Hepatocyte (in vitro differentiated cells): ENCODE data around the gene DOP1A. TPM values are rescaled to one million over a fixed set of nuclear protein-coding genes. Genes with fewer than 3 reads are reported as not detected.

Experiments
- DNase-seq: peaks from one replicate; pipeline ENCODE4 v3.0.0-alpha.2; 2016; ENCODE audit warnings: low spot score
- H2AFZ ChIP-seq: fragments of 200-600 bp; sonication (generic); 2 replicates; pipeline ENCODE4 v1.6.0; 2016; ENCODE audit warnings: antibody characterized with exemption, mild to moderate bottlenecking
- H3K27ac ChIP-seq: fragments of 200-600 bp; sonication (generic); 2 replicates; pipeline ENCODE4 v1.5.1; 2016; ENCODE audit warnings: mild to moderate bottlenecking
- H3K27me3 ChIP-seq: fragments of 200-600 bp; sonication (generic); 2 replicates; pipeline ENCODE4 v1.6.1; 2016
- H3K36me3 ChIP-seq: fragments of 200-600 bp; sonication (generic); replicated peaks from 2 replicates; pipeline ENCODE4 v1.5.1; 2016; ENCODE audit warnings: low read depth; ENCODE audit not compliant: insufficient read depth
- H3K4me1 ChIP-seq: fragments of 200-600 bp; sonication (generic); 2 replicates; pipeline ENCODE4 v1.5.1; 2016; ENCODE audit warnings: mild to moderate bottlenecking, moderate library complexity; ENCODE audit not compliant: insufficient read depth
- H3K4me2 ChIP-seq: fragments of 200-600 bp; sonication (generic); 2 replicates; pipeline ENCODE4 v1.6.0; 2016
- H3K4me3 ChIP-seq: fragments of 200-600 bp; sonication (generic); 2 replicates; pipeline ENCODE4 v1.5.1; 2016; ENCODE audit warnings: mild to moderate bottlenecking
- H3K79me2 ChIP-seq: fragments of 200-600 bp; sonication (generic); 2 replicates; pipeline ENCODE4 v1.6.0; 2017; ENCODE audit warnings: mild to moderate bottlenecking
- H3K9me2 ChIP-seq: fragments of 200-600 bp; sonication (generic); replicated peaks from 2 replicates; pipeline ENCODE4 v1.6.0; 2017; ENCODE audit warnings: mild to moderate bottlenecking; ENCODE audit not compliant: insufficient read depth
- H3K9me3 ChIP-seq: fragments of 200-600 bp; sonication (generic); 2 replicates; pipeline ENCODE4 v1.5.1; 2016; ENCODE audit warnings: low read depth, mild to moderate bottlenecking
- H4K20me1 ChIP-seq: fragments of 200-600 bp; sonication (generic); 2 replicates; pipeline ENCODE4 v1.6.0; 2016; ENCODE audit warnings: mild to moderate bottlenecking; ENCODE audit not compliant: insufficient read depth, poor library complexity, severe bottlenecking
- EZH2 ChIP-seq: fragments of 200-600 bp; sonication (generic); IDR thresholded peaks from 2 replicates; pipeline ENCODE4 v1.6.1; 2016; ENCODE audit warnings: antibody characterized with exemption, mild to moderate bottlenecking, borderline replicate concordance
- EZH2phosphoT487 ChIP-seq: fragments of 200-600 bp; sonication (generic); IDR thresholded peaks from one replicate; pipeline ENCODE4 v1.6.1; 2018; ENCODE audit warnings: antibody characterized with exemption, mild to moderate bottlenecking, low read depth, moderate library complexity; ENCODE audit not compliant: unreplicated experiment, severe bottlenecking
- WGBS: methylation state at CpG from one replicate; pipeline ENCODE4 v1.1.6; 2016; ENCODE audit warnings: low lambda C conversion rate; ENCODE audit errors: missing lambda C conversion rate; 5-methylcytosine and 5-hydroxymethylcytosine counted together
- polyA plus RNA-seq: library from polyadenylated mRNA; unstranded; fragments of >200 nt; fragmentation: Nextera tagmentation; extraction: Ambion mirVana; gene quantifications from 2 replicates; pipeline ENCODE4 v1.2.1, GENCODE V29; 2016
- total RNA-seq: library from RNA; depleted of rRNA; stranded (reverse); fragments of >200 nt; gene quantifications from 2 replicates; pipeline ENCODE4 v1.2.3, GENCODE V29; 2014
- TF ChIP-seq, protein P1 (sequence below): fragments of 200-600 bp; sonication (generic); IDR thresholded peaks from 2 replicates; pipeline ENCODE4 v1.5.1; 2016; ENCODE audit warnings: antibody characterized with exemption, mild to moderate bottlenecking; ENCODE audit not compliant: poor library complexity

Gene DOP1A
- total and polyA plus RNA-seq, 2 experiments from 2014 or later, result 3.6 to 34.5 TPM

DNA sequence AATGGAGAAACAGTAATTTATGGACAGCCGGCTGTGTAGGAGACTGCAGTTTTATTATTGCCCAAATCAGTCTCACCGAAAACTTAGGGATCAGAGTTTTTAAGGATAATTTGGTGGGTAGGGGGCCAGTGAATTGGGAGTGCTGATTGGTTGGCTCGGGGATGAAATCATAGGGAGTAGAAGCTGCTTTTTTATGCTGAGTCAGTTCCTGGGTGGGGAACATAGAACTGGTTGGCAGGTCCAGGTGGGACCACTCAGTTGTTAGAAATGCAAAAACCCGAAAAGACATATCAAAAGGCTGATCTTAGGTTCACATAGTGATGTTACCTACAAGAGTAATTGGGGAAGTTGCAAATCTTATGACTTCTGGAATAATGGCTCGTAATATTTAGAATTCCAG lies 59.3 kb downstream of the DOP1A start:
- DNase-seq, result no peak
- WGBS, result 93% methylated on average over 5 of the region's 5 CpGs
- H3K4me3 ChIP-seq, result no peak overlapping the region
- TF ChIP-seq EZH2phosphoT487, result no peak
- no peak for TF ChIP-seq EZH2
- TF ChIP-seq, protein P1, sequence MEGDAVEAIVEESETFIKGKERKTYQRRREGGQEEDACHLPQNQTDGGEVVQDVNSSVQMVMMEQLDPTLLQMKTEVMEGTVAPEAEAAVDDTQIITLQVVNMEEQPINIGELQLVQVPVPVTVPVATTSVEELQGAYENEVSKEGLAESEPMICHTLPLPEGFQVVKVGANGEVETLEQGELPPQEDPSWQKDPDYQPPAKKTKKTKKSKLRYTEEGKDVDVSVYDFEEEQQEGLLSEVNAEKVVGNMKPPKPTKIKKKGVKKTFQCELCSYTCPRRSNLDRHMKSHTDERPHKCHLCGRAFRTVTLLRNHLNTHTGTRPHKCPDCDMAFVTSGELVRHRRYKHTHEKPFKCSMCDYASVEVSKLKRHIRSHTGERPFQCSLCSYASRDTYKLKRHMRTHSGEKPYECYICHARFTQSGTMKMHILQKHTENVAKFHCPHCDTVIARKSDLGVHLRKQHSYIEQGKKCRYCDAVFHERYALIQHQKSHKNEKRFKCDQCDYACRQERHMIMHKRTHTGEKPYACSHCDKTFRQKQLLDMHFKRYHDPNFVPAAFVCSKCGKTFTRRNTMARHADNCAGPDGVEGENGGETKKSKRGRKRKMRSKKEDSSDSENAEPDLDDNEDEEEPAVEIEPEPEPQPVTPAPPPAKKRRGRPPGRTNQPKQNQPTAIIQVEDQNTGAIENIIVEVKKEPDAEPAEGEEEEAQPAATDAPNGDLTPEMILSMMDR, result no peak
- no peaks in the 10 kb centered on the region for H3K36me3 ChIP-seq
- H3K79me2 ChIP-seq, result no peaks in the 10 kb centered on the region
- H3K27ac ChIP-seq, result no peak overlapping the region
- H3K27me3 ChIP-seq, result no peaks in the 10 kb centered on the region
- H3K9me3 ChIP-seq, result no peaks in the 10 kb centered on the region
- no peaks in the 10 kb centered on the region for H3K4me1 ChIP-seq
- no peak overlapping the region for H3K4me2 ChIP-seq
- no peak overlapping the region for H2AFZ ChIP-seq
- no peaks in the 10 kb centered on the region for H3K9me2 ChIP-seq
- H4K20me1 ChIP-seq, result no peaks in the 10 kb centered on the region

DNA sequence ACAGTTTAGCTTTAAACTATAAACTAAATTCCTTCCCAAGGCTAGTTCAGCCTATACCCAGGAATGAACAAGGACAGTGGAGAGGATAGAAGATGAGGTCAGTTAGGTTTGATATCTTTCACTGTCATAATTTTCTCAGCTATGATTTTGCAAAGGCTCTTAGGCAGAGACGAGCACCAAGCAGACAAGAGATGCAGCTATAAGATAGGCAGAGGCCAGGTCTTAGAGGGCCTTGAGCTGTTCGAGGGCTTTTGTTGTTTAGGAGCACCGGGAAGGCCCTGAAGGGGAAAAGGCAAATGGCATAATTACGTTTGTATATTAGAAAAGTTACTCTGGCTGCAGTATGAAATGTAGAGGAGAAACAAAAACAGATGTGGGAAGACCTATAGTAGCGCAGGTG lies 59.8 kb downstream of the DOP1A start:
- no peak overlapping the region for H3K4me3 ChIP-seq
- DNase-seq, result no peak
- no peak overlapping the region for H3K4me2 ChIP-seq
- no peaks in the 10 kb centered on the region for H3K4me1 ChIP-seq
- no peaks in the 10 kb centered on the region for H3K9me2 ChIP-seq
- 80% methylated on average over 5 of the region's 5 CpGs for WGBS
- H2AFZ ChIP-seq, result no peak overlapping the region
- no peaks in the 10 kb centered on the region for H3K27me3 ChIP-seq
- H3K79me2 ChIP-seq, result no peaks in the 10 kb centered on the region
- no peaks in the 10 kb centered on the region for H3K36me3 ChIP-seq
- no peaks in the 10 kb centered on the region for H4K20me1 ChIP-seq
- no peak overlapping the region for H3K27ac ChIP-seq
- H3K9me3 ChIP-seq, result no peaks in the 10 kb centered on the region
- TF ChIP-seq, protein P1, result no peak
- TF ChIP-seq EZH2phosphoT487 (no peak), EZH2 (no peak)

DNA sequence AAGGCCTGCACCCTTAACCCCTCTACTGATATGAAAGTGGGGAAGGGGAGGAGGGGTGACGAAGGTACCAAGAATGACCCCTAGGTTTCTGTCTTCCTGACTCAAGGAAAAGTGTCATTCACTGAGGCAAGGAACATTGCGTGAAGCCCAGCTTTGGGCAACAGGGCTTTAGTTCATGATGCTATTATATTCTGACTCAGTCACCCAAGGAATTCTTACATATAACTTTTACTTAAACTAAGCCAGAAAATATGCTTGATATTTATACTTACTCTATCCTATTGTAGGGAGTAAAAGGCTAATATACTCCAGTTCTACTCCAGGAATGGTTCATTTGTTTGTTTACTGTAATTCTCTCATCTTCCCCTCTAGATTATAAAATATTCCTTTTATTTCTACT lies 60.5 kb downstream of the DOP1A start:
- Histone ChIP-seq H3K36me3 (no peaks in the 10 kb centered on the region), H3K27ac (no peak overlapping the region), H3K27me3 (no peaks in the 10 kb centered on the region), H3K79me2 (no peaks in the 10 kb centered on the region), H3K9me2 (no peaks in the 10 kb centered on the region), H3K4me1 (no peaks in the 10 kb centered on the region), H4K20me1 (no peaks in the 10 kb centered on the region), H3K9me3 (no peaks in the 10 kb centered on the region), H3K4me2 (no peak overlapping the region), H3K4me3 (no peak overlapping the region), H2AFZ (no peak overlapping the region)
- whole genome bisulfite sequencing, result 98% methylated on average over 2 of the region's 2 CpGs
- TF ChIP-seq EZH2phosphoT487 (no peak), EZH2 (no peak)
- no peak for DNase-seq

DNA sequence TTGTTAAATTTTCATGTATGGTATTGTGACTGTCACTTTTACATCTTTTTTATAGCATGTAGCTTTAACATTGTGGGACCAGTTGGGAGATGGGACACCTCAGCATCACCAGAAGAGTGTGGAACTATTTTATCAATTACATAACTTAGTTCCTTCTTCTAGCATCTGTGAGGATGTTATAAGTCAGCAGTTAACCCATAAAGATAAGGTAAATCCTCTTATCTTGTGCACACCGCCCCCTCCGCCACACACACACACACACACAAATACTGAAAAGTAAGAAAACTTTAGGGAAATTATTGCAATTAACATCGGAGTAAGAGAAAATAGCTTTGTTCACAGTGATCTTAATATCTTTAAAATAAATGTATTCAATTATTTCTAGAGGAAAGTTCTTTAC lies 64.7 kb downstream of the DOP1A start:
- Histone ChIP-seq H4K20me1 (no peaks in the 10 kb centered on the region), H3K9me3 (no peaks in the 10 kb centered on the region), H3K4me1 (no peaks in the 10 kb centered on the region), H3K9me2 (no peaks in the 10 kb centered on the region), H3K27me3 (no peaks in the 10 kb centered on the region), H3K79me2 (no peaks in the 10 kb centered on the region), H3K36me3 (no peaks in the 10 kb centered on the region), H2AFZ (no peak overlapping the region), H3K27ac (no peak overlapping the region), H3K4me2 (no peak overlapping the region), H3K4me3 (no peak overlapping the region)
- WGBS, result 45% methylated on average over 3 of the region's 3 CpGs
- DNase-seq, result no peak
- TF ChIP-seq, protein P1, result no peak
- TF ChIP-seq EZH2phosphoT487, result no peak
- no peak for TF ChIP-seq EZH2
